Measurements from ENCODE around the gene BRCA1.
"Not testable (repeated sequence)": the region's sequence is repeated elsewhere in the genome, so short reads cannot be mapped to it uniquely, and the experiment has no call there.

Gene BRCA1

DNA sequence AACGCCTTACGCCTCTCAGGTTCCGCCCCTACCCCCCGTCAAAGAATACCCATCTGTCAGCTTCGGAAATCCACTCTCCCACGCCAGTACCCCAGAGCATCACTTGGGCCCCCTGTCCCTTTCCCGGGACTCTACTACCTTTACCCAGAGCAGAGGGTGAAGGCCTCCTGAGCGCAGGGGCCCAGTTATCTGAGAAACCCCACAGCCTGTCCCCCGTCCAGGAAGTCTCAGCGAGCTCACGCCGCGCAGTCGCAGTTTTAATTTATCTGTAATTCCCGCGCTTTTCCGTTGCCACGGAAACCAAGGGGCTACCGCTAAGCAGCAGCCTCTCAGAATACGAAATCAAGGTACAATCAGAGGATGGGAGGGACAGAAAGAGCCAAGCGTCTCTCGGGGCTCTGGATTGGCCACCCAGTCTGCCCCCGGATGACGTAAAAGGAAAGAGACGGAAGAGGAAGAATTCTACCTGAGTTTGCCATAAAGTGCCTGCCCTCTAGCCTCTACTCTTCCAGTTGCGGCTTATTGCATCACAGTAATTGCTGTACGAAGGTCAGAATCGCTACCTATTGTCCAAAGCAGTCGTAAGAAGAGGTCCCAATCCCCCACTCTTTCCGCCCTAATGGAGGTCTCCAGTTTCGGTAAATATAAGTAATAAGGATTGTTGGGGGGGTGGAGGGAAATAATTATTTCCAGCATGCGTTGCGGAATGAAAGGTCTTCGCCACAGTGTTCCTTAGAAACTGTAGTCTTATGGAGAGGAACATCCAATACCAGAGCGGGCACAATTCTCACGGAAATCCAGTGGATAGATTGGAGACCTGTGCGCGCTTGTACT lies at the start of gene BRCA1:
BRCA1 (minus strand) TSS at position 232 of the 834 bp plus-strand sequence. CDS start 1,268 bp downstream, outside the sequence.
- peak; percentile 99 to 100 for DNase-seq

DNA sequence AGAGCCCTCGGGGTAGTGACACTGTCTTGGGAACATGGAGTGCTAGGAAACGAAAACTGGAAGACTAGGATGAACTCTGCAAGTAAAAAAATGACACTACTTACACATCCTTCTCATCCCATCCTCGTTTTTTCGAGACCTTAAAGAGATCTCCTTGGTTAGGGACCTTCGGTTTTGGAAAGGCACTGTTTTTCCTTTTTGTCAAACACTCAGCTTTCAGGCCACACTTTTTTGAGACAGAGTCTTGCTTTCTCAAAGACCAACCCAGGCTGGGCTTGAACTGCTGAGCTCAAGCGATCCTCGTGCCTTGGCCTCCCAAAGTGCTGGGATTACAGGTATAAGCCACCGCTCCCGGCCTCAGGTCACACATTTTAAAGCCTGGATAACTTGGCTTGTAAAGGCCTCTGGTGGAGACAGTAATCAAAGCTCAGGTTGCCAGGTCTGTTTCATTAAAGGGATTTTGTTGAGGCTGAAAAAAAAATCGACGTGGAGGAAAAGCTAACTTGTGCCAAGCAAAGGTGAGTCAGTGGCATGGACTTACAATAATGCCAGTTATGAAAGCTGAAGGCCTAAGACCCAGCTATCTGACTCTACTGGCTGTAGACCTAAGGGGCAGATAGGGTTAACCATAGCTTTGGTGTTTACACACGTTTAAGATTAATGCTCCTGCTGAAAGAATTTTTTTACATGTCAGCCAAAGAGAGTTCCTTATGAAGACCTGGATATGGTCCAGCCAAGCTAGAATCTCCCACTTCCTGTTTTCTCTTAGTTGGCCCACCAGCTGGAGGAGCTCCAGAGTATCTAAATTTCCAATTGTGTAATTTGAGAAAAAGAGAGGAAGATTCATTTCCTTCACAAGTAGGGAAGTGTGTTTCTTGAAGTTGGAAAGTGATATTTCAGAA lies 46.7 kb upstream of the BRCA1 start:
- peak; percentile 34 to 58 for DNase-seq

DNA sequence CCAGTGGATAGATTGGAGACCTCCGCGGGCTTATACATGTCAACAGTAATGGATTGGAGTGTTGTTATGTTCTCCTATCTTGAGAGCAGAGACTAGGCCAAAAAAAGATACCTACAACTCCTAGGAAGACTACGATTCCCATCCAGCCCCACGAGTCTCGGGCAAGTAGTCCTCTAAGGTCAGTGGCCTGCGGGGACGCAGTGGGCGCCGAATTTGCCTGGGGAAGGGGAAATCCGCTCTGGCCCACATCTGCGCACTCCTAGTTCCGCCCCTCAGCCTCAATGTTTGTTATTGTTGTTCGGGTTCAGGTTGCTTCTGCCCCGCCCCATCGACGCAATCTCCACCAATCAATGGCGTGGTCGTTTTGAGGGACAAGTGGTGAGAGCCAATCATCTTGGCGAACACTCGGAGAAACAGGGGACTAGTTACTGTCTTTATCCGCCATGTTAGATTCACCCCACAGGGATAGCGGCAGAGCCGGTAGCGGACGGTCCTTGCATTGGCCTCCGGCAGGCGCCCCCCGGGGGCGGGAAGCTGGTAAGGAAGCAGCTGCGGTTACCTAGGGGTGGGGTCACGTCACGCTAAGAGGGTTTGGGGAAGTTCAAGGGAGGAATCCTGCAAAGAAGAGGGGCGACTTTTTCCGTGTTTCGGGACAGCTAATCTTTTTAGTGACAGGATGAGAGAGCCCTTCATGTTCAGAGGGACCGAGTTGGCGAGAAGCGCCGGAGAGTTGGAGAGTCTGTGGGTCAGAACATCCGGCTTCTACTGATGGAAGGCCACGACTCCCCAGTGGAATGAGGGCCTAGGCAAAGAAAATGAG lies 45.8 kb upstream of the BRCA1 start, which contains the start of gene NBR1:
NBR1 (plus strand) TSS at position 449 of the 820 bp plus-strand sequence. CDS start 4,586 bp downstream, outside the sequence.
- peak; percentile 97 to 99 for DNase-seq

DNA sequence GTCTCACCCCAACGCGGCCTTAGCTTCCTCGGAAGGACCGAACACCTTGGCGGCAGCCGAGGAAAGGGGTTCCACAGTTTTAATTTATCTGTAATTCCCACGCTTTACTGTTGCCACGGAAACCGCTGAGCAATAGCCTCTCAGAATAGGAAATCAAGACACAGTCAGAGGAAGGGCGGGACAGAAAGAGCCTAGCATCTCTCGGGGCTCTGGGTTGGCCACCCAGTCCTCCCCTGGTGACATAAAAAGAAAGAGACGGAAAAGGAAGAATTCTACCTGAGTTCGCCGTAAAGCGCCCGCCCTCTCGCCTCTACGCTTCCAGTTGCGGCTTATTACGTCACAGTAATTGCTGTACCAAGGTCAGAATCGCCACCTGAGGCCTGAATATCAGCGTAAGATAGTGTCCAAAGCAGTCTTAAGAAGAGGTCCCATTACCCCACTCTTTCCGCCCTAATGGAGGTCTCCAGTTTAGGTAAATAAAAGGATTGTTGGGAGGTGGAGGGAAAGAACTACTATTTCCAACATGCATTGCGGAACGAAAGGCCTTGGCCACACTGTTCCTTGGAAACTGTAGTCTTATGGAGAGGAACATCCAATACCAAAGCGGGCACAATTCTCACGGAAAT lies 45.1 kb upstream of the BRCA1 start:
- peak; percentile 96 to 98 for DNase-seq

DNA sequence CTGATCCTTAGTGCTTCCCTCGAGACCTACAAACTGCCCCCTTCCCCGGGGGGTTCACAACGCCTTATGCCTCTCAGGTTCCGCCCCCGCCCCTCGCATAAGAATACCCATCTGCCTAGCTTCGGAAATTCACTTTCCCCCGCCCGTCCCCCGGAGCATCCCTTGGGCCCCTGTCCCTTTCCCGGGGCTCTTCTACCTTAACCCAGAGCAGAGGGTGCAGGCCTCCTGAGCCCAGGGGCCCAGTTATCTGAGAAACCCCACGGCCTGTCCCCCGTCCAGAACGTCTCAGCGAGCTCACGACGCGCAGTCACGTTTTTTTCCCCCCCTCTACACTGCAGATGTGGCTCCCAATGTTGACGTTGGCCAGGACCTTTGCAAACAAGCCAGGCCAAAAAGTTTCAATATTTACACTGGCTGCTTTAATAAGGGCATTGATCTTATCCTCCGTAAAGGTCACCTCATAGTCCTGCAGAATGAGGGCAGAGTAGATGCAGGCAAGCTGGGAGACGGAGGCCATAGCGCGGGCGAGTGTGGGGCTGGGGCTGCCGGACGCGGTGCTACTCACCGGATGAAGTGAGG lies 44.5 kb upstream of the BRCA1 start:
- peak; percentile 20 to 53 for DNase-seq

DNA sequence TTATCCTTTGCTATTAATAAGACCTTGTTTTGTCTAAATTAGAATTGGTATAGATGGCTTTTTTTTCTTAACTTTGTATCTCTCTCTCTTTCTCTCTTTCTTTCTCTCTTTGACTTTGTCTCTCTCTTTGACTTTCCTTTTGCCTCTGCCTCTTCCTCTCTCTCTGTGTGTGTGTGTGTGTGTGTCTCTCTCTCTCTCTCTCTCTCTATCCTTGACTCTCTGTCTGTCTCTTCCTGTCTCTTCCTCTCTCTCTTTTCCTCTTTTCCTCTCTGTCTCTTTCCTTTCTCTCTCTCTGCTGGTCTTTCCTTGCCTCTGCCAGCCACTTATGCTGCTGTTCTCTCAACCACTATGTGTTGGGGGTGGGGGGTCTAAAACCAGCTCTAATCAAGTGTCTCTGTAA lies 40.8 kb upstream of the BRCA1 start:
- DNase-seq, result not testable (repeated sequence)

DNA sequence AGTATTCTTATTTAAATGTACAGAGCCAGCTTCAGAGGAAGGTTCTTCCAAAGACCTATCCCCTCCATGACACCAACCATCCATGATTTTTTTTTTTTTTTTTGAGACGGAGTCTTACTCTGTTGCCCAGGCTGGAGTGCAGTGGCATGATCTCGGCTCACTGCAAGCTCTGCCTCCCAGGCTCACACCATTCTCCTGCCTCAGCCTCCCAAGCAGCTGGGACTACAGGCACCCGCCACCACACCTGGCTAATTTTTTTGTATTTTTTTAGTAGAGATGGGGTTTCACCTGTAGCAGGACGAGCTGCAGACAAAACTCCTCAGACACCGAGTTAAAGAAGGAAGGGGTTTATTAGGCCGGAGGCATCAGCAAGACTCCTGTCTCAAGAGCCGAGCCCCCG lies 34.8 kb upstream of the BRCA1 start:
- DNase-seq, result not testable (repeated sequence)

DNA sequence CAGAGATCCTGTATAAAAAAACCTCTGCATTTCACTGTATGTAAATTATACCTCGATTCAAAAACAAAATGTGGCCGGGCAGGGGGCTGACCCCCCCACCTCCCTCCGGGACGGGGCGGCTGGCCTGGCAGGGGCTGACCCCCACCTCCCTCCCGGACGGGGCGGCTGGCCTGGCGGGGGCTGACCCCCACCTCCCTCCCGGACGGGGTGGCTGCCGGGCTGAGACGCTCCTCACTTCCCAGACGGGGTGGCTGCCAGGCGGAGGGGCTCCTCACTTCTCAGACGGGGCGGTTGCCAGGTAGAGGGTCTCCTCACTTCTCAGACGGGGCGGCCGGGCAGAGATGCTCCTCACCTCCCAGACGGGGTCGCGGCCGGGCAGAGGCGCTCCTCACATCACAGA lies 34.1 kb upstream of the BRCA1 start:
- DNase-seq, result not testable (repeated sequence)

DNA sequence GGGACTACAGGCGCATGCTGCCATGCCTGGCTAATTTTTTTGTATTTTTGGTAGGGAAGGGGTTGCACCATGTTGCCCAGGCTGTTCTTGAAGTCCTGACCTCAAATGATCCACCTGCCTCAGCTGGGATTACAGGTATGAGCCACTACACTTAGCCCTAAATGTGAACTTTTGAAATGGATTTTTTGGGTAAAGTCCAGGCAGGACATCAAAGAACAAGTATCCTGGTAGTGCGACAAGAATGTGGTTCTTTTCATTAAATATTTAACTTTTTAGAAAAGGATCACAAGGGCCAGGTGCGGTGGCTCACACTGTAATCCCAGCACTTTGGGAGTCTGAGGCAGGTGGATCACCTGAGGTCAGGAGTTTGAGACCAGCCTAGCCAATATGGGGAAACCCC lies 30.5 kb upstream of the BRCA1 start:
- no peak for DNase-seq

DNA sequence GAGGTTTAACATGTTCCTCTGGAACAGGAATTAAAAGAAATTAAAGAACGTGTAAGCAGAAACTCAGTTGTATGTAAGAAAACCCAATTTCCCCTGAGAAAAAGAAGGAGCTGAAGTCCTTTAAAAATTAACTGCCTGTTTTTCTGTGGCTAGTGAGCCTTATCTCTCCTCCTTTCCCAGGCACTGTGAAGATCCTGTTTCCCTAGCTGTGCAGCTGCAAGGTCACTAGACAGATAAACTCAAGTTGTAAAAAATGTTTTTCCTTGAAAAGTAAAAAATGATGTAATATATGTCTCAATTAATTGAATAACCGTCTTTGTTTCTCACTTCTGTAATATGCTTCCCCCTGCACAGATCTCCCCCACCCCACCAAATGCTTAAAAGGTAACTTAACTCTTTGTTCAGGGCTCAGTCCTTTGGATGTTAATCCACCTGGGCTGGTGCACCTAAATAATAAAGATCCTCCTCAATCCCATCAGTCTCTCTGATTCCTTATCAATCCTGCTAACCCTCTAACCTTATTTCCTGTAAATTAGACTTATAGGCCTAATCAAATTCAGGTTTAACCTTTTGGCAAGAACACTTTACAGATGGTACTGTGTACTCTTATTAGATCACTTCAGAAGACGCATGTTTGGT lies 28.2 kb upstream of the BRCA1 start:
- peak in 1 of 2 experiments; percentile 5 for DNase-seq

DNA sequence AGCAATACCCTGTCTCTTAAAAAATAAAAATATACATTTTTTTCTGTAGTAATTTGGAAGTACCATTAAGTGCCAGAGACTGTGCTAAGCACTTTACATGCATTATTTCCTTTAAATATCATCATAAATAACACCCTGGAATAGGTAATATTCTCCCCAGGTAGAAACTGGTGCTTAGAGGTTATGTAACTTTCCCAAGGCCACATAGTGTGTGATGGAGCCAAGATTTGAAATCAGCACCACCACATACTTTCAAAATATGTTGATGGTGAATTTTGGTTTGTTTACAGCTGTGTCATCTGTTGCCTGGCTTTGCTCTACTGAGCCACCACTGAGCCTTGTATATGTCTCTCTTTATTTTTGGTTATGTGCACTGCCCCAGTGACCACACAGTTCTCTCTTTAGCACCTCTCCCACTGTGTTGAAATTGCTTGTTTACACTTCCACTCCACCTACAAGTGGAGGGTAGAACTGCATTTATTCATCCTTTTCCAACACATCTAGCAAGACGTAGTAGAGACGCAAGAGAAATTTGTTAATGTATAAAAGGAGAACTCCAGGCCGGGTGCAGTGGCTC lies 26.8 kb upstream of the BRCA1 start:
- no peak for DNase-seq

DNA sequence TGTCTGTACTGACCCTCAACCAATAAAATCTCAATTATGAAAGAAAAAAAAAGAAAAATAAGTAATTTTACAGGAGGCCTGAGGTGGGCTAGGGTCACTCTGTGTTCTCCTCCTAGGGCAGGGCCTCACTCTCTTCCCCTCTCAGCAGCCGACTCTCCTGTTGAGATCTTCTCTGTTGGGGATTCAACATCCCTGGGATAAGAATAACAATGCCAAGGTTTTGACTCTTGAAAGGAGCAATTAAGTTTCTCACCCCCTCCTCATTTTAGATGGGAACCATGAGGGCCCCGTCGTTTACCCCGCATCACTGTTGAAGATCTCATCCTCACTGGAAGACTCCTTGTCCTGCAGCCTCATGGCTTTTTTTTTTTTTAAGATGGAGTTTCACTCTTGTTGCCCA lies 21.5 kb upstream of the BRCA1 start:
- no peak for DNase-seq

DNA sequence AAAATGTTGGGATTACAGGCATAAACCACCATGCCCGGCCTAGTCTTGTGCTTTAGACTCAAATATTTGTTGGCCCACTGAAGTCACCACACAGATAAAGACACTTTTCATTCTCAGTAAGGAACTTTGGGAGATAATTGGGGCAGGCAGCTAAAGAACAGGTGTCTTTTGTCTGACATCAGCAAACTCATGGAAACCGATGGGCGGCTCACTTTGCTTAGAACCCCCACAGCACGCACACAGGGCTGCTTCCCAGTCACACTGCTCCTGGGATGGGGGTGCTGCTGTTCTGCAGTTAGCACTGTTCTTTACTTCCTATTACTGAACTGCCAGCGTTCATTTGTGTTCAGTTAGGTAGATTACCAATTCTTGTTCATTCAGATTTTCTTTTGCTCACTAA lies 18.0 kb upstream of the BRCA1 start:
- DNase-seq, result no peak

DNA sequence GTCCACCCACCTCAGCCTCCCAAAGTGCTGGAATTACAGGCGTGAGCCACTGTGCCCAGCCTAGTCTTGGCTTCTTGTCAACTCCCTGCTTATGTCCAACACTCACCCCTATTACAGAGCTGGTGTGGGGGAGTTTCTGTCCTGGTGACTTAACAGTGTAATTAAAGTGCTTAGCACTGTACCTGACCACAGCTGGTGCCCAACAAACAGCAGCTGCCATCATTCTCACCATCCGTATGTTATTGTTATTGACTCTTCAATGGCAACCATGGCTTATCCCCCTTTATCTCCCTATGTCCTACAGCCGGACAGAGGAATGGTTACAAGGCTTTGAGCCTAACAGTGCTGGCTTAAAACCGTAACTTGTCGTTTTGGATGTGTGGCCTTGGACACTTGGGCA lies 17.0 kb upstream of the BRCA1 start:
- no peak for DNase-seq

DNA sequence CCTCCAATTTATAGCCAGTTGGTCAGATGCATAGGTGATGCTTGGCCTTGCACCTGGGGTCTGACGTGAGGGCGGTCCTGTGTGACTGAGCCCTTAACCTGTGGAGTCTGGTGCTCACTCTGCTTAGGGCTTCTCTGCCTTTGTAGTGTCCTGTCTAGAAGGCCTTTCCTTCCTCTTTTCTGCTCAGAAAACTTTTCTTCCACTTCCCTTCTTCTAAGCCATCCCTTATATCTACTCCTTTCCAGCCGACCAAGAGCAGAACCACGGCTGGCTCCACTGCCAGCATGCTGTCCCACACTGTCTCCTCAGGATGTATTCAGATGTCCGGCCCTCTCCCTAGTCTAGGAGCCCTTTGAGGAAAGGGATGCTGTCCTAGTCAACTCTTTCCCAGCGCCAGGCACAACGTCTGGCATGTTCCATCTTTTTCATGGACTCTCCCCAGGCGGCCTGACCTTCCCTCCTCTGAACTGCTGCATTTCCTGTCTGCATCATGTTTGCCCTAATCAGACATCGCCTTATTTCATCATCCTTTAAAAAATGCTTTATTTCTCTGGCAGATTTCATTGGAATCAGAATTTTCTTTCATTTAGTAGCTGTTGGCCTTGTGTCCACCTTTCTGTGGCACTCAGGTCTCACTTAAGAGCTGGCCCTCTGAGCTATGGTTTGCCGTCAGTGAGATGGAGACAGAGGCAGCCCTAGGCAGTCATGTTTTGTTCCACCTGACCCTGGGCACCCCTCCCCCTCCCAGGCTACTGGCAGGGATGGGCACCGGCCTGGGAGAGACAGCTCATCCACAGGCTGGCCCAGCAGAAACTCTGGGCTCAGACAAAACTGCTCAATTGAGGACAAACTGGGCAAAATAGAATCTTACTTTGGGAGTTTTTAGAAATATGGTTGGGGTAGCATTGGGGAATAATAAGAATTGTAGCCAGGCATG lies 15.5 kb upstream of the BRCA1 start:
- no peak for DNase-seq

DNA sequence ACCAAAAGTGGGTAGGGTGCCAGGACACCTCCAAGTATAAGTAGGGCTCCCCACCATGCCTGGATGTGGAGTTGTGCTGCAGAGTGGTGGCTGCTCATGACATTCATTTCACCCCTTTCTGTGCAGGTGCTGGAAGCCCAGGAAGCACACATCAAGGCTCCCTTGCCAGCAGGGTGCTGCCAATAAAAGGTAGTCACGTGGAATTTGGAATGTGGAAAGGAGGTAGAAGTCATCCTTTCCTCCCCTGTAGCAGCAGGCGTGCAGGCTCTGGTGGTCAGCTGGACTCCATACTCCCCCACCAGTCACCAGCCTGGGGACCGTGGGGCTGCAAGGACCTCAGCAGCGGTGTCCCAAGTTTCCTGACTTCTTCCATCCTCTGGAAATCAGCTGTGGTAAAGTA lies 13.4 kb upstream of the BRCA1 start:
- DNase-seq, result not testable (repeated sequence)

DNA sequence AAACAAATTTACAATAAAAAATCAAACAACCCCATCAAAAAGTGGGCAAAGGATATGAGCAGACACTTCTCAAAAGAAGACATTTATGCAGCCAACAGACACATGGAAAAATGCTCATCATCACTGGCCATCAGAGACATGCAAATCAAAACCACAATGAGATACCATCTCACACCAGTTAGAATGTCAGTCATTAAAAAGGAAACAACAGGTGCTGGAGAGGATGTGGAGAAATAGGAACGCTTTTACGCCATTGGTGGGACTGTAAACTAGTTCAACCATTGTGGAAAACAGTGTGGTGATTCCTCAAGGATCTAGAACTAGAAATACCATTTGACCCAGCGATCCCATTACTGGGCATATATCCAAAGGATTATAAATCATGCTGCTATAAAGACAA lies 11.4 kb upstream of the BRCA1 start:
- DNase-seq, result not testable (repeated sequence)

DNA sequence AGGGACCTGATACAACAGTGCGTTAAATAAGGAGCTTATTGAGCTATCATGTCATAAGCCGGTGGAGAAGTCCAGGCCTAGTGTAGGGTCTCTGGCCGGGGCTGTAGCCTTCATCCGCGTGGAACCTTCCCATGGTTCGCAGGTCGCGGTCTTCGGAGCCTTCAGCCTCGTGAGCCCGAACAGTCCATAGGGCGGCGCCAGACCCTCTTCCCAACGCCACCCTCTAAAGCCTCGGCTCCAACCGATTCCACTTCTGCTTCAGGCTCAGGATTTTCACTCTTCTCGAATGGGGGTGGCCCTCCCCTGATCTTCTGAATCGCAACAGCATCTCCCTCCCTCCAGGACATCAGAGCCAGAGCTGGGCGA lies 10.3 kb upstream of the BRCA1 start:
- DNase-seq, result no peak

DNA sequence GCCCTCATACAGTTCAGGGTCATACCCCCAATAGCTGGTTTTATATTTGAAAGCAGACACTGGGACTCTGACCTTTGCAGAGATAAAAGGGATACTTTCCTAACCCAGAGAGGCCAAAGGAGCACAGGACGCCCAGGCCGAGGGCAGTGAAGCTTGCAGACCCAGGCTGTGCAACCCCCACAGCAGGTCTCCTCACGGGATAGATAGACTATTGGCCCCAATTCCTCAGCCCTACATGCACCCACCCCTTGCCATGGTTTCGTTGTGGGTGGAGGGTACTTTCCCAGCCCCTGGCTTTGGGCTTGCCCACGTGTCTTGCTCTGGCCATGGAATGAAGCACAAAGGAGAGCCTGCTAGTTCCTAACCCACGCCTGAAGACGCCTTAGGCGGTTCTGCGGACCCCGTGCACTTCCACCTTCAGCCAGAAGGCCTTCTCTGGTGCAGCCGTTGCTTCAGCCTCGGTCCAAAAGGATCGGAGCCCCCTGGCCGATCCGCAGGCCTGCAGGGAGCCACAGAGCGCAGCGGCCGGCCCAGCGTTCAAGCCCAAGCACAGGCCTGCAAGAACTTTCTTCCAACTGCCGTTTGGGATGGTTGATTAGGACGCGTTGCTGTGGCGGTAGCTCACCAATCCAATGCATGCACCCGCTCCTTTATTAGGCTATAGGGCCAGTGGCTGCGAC lies 9.8 kb upstream of the BRCA1 start:
- no peak for DNase-seq

Measured in NCI-H2081 (cell line).